Measurements from ENCODE around the gene RRP1B.

The RRP1B gene

DNA sequence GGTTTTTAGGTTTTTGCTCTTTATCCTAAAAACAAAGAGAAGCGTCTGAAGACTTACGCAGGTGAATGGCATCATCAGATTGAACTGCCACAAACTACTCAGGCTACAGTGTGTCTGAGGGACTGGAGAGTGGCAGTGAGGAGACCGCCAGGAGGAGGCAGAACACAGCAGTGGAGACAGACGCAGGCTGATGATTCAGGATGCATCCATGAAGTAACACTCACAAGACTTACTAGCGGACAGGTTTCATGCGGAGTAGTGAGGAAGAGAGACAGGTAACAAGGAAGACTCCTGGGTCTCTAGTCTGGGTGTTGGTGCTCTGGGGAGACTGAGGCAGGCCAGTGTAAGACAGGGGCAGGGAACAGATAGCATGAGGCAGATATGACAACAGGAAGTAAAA, 5.7 kb upstream of the RRP1B start:
- no peak overlapping the region for H3K27ac ChIP-seq (ENCODE audit: low read length)
- H3K4me3 ChIP-seq (ENCODE audit: low read length): no peak overlapping the region
- no peaks in the 10 kb centered on the region for H3K36me3 ChIP-seq (ENCODE audit: control insufficient read depth, insufficient read depth, low read length)
- no peaks in the 10 kb centered on the region for H3K9me3 ChIP-seq (ENCODE audit: control insufficient read depth, insufficient read depth, low read length)
- WGBS (ENCODE audit: insufficient coverage, insufficient read length): no CpG with 5 or more reads among the region's 6 CpGs
- peaks cover 1% of the 10 kb centered on the region; the same call in 1 of the 2 replicates for H3K4me1 ChIP-seq (ENCODE audit: control insufficient read depth, insufficient read depth, low read length)
- DNase-seq (ENCODE audit: low read depth, low spot score): no peak
- no peaks in the 10 kb centered on the region for H3K27me3 ChIP-seq (ENCODE audit: control insufficient read depth, insufficient read depth, low read length)

- Histone ChIP-seq H3K4me1 (ENCODE audit: control insufficient read depth, insufficient read depth, low read length) (peaks cover 1% of the 10 kb centered on the region; the same call in 1 of the 2 replicates), H3K36me3 (ENCODE audit: control insufficient read depth, insufficient read depth, low read length) (no peaks in the 10 kb centered on the region), H3K27ac (ENCODE audit: low read length) (no peak overlapping the region), H3K9me3 (ENCODE audit: control insufficient read depth, insufficient read depth, low read length) (no peaks in the 10 kb centered on the region), H3K27me3 (ENCODE audit: control insufficient read depth, insufficient read depth, low read length) (no peaks in the 10 kb centered on the region), H3K4me3 (ENCODE audit: low read length) (no peak overlapping the region)
- no peak for DNase-seq (ENCODE audit: low read depth, low spot score)
- WGBS (ENCODE audit: insufficient coverage, insufficient read length): no CpG with 5 or more reads among the region's 7 CpGs
These were observed 4.4 kb upstream of the RRP1B start for GRCh38 chr21:43654806-43655489.

GRCh38 chr21:43657355-43658087, 1.8 kb upstream of the RRP1B start:
- WGBS (ENCODE audit: insufficient coverage, insufficient read length): no CpG with 5 or more reads among the region's 46 CpGs
- Histone ChIP-seq H3K27ac (ENCODE audit: low read length) (no peak overlapping the region), H3K27me3 (ENCODE audit: control insufficient read depth, insufficient read depth, low read length) (no peaks in the 10 kb centered on the region), H3K9me3 (ENCODE audit: control insufficient read depth, insufficient read depth, low read length) (no peaks in the 10 kb centered on the region), H3K4me1 (ENCODE audit: control insufficient read depth, insufficient read depth, low read length) (peaks cover 1% of the 10 kb centered on the region; the same call in 1 of the 2 replicates), H3K4me3 (ENCODE audit: low read length) (no peak overlapping the region), H3K36me3 (ENCODE audit: control insufficient read depth, insufficient read depth, low read length) (peaks cover 3% of the 10 kb centered on the region; the same call in 1 of the 2 replicates)
- no peak for DNase-seq (ENCODE audit: low read depth, low spot score)

DNA sequence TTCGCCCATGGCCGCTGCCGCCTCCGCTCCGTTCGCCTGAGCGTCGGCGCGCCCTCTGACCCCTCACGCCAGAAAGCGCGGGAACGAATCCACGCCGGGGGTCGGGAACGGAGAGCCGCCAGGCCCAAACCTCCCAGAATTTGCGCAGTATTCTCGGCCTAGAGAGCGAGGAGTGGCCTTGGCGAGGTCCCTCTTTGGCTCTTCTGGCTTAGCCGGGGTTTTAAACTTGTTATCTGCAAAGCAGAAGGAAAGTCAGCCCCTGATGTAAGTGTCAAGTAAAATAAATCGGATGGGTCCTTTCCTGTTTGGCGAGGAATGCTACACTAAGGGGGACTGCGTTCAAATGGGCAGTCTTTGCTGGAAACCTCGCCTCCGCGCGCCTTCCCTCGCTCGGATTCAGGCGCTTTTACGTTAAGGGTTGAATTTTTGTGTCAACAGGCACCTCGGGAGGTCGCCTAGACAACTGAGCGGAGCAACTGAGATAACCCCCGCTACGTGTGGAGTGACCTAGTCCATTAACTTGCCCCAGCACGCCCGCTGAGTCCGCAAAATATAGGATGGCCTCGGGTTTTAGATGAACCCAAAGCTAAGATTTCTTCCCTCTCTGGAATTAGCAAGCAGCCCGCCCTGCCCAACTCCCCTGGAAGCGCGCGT, 1.1 kb upstream of the RRP1B start:
- Histone ChIP-seq H3K9me3 (ENCODE audit: control insufficient read depth, insufficient read depth, low read length) (no peaks in the 10 kb centered on the region), H3K27me3 (ENCODE audit: control insufficient read depth, insufficient read depth, low read length) (no peaks in the 10 kb centered on the region), H3K4me3 (ENCODE audit: low read length) (no peak overlapping the region), H3K27ac (ENCODE audit: low read length) (no peak overlapping the region), H3K36me3 (ENCODE audit: control insufficient read depth, insufficient read depth, low read length) (peaks cover 5% of the 10 kb centered on the region; the same call in 1 of the 2 replicates), H3K4me1 (ENCODE audit: control insufficient read depth, insufficient read depth, low read length) (peaks cover 1% of the 10 kb centered on the region; the same call in 1 of the 2 replicates)
- no peak for DNase-seq (ENCODE audit: low read depth, low spot score)
- WGBS (ENCODE audit: insufficient coverage, insufficient read length): no CpG with 5 or more reads among the region's 48 CpGs

DNA sequence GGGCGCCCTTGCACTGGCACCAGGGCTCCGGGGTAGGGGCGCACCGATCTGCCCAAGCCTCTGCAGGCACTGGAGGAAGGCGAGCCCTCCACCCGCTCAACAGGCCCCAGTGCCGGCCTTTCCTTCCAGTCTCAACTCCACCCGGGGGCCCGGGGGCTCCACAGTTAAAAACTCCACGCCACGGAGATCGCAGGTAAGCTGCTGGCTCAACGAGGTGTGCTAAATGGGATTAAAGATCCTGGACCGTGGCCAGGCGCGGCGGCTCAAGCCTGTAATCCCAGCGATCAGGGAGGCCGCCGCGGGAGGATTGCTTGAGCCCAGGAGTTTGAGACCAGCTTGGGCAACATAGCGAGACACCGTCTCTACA, 608 bp upstream of the RRP1B start:
- no peaks in the 10 kb centered on the region for H3K9me3 ChIP-seq (ENCODE audit: control insufficient read depth, insufficient read depth, low read length)
- H3K4me1 ChIP-seq (ENCODE audit: control insufficient read depth, insufficient read depth, low read length): peaks cover 1% of the 10 kb centered on the region; the same call in 1 of the 2 replicates
- no peak overlapping the region for H3K27ac ChIP-seq (ENCODE audit: low read length)
- no peak overlapping the region for H3K4me3 ChIP-seq (ENCODE audit: low read length)
- no peaks in the 10 kb centered on the region for H3K27me3 ChIP-seq (ENCODE audit: control insufficient read depth, insufficient read depth, low read length)
- WGBS (ENCODE audit: insufficient coverage, insufficient read length): no CpG with 5 or more reads among the region's 23 CpGs
- H3K36me3 ChIP-seq (ENCODE audit: control insufficient read depth, insufficient read depth, low read length): peaks cover 6% of the 10 kb centered on the region; the same call in 1 of the 2 replicates
- no peak for DNase-seq (ENCODE audit: low read depth, low spot score)

- no peaks in the 10 kb centered on the region for H3K9me3 ChIP-seq (ENCODE audit: control insufficient read depth, insufficient read depth, low read length)
- WGBS (ENCODE audit: insufficient coverage, insufficient read length): no CpG with 5 or more reads among the region's 6 CpGs
- H3K4me1 ChIP-seq (ENCODE audit: control insufficient read depth, insufficient read depth, low read length): peaks cover 1% of the 10 kb centered on the region; the same call in 1 of the 2 replicates
- H3K4me3 ChIP-seq (ENCODE audit: low read length): no peak overlapping the region
- H3K27ac ChIP-seq (ENCODE audit: low read length): no peak overlapping the region
- H3K36me3 ChIP-seq (ENCODE audit: control insufficient read depth, insufficient read depth, low read length): peaks cover 8% of the 10 kb centered on the region; the same call in 1 of the 2 replicates
- H3K27me3 ChIP-seq (ENCODE audit: control insufficient read depth, insufficient read depth, low read length): no peaks in the 10 kb centered on the region
- no peak for DNase-seq (ENCODE audit: low read depth, low spot score)
These were observed 2.9 kb downstream of the RRP1B start for GRCh38 chr21:43662286-43662685.

DNA sequence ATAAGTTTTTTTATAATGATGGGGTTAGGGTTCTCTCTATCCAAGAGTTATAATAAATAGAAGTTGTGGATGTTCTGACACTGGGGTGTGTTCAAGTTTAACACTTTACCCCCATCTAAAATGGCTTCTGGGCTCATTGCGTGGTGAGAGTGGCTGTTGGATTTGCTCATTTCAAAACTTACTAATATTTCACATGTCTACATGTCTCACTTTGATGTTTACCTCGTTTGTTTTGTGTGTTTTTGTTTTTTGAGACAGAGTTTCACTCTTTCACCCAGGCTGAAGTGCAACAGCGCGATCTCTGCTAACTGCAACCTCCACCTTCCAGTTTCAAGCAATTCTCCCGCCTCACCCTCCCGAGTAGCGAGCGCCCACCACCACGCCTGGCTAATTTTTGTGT, 3.7 kb downstream of the RRP1B start:
- WGBS (ENCODE audit: insufficient coverage, insufficient read length): no CpG with 5 or more reads among the region's 9 CpGs
- H3K4me3 ChIP-seq (ENCODE audit: low read length): no peak overlapping the region
- no peaks in the 10 kb centered on the region for H3K27me3 ChIP-seq (ENCODE audit: control insufficient read depth, insufficient read depth, low read length)
- DNase-seq (ENCODE audit: low read depth, low spot score): no peak
- H3K4me1 ChIP-seq (ENCODE audit: control insufficient read depth, insufficient read depth, low read length): no peaks in the 10 kb centered on the region
- no peaks in the 10 kb centered on the region for H3K9me3 ChIP-seq (ENCODE audit: control insufficient read depth, insufficient read depth, low read length)
- H3K36me3 ChIP-seq (ENCODE audit: control insufficient read depth, insufficient read depth, low read length): peaks cover 8% of the 10 kb centered on the region; the same call in 1 of the 2 replicates
- H3K27ac ChIP-seq (ENCODE audit: low read length): no peak overlapping the region

DNA sequence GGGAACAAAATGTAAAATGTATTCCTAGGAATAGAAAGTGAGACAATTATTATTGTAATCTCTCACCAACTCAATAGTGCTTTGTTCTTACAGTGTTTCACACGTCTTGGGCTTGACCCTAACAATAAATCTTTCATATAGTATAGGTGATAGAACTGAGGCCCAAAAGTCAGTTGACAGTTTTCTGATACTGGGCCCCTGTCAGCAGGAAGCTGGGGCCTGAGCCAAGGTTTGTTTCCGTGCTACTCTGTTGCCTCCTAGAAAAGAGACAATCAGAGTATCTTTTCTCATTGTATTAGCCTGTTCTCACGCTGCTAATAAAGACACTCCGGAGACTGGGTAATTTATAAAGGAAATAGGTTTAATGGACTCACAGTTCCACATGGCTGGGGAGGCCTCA, 5.0 kb downstream of the RRP1B start:
- Histone ChIP-seq H3K4me3 (ENCODE audit: low read length) (no peak overlapping the region), H3K9me3 (ENCODE audit: control insufficient read depth, insufficient read depth, low read length) (no peaks in the 10 kb centered on the region), H3K4me1 (ENCODE audit: control insufficient read depth, insufficient read depth, low read length) (no peaks in the 10 kb centered on the region), H3K27me3 (ENCODE audit: control insufficient read depth, insufficient read depth, low read length) (no peaks in the 10 kb centered on the region), H3K27ac (ENCODE audit: low read length) (no peak overlapping the region), H3K36me3 (ENCODE audit: control insufficient read depth, insufficient read depth, low read length) (peaks cover 8% of the 10 kb centered on the region; the same call in 1 of the 2 replicates)
- no peak for DNase-seq (ENCODE audit: low read depth, low spot score)
- no CpG with 5 or more reads among the region's 4 CpGs for WGBS (ENCODE audit: insufficient coverage, insufficient read length)

DNA sequence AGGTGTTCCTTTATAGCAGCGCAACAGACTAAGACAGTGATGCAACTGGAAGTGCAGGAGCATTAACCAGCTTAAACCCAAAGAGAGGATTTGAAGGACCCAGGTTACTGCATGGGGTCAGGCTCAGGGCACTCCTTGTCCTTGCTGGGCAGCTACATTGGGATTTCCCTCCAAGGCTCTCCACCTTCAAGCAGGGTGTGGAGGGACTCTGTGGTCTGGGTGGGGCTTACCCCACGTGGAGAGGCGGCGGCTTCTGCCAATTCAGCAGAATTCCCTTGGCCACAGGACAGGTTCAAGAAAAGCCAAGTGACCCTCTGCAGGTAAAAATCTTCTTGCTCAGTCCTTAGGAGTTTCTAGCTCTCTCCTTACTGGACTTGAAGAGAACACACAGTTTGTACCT, 6.5 kb downstream of the RRP1B start:
- no peaks in the 10 kb centered on the region for H3K4me1 ChIP-seq (ENCODE audit: control insufficient read depth, insufficient read depth, low read length)
- no CpG with 5 or more reads among the region's 4 CpGs for WGBS (ENCODE audit: insufficient coverage, insufficient read length)
- H3K4me3 ChIP-seq (ENCODE audit: low read length): no peak overlapping the region
- no peak for DNase-seq (ENCODE audit: low read depth, low spot score)
- H3K27ac ChIP-seq (ENCODE audit: low read length): no peak overlapping the region
- peaks cover 13% of the 10 kb centered on the region; the same call in 1 of the 2 replicates for H3K36me3 ChIP-seq (ENCODE audit: control insufficient read depth, insufficient read depth, low read length)
- H3K27me3 ChIP-seq (ENCODE audit: control insufficient read depth, insufficient read depth, low read length): no peaks in the 10 kb centered on the region
- H3K9me3 ChIP-seq (ENCODE audit: control insufficient read depth, insufficient read depth, low read length): no peaks in the 10 kb centered on the region

- H3K4me1 ChIP-seq (ENCODE audit: control insufficient read depth, insufficient read depth, low read length): no peaks in the 10 kb centered on the region
- H3K9me3 ChIP-seq (ENCODE audit: control insufficient read depth, insufficient read depth, low read length): no peaks in the 10 kb centered on the region
- no peaks in the 10 kb centered on the region for H3K27me3 ChIP-seq (ENCODE audit: control insufficient read depth, insufficient read depth, low read length)
- DNase-seq (ENCODE audit: low read depth, low spot score): no peak
- no peak overlapping the region for H3K27ac ChIP-seq (ENCODE audit: low read length)
- WGBS (ENCODE audit: insufficient coverage, insufficient read length): no CpG with 5 or more reads among the region's 7 CpGs
- H3K36me3 ChIP-seq (ENCODE audit: control insufficient read depth, insufficient read depth, low read length): peaks cover 13% of the 10 kb centered on the region
- no peak overlapping the region for H3K4me3 ChIP-seq (ENCODE audit: low read length)
These were observed 8.0 kb downstream of the RRP1B start for GRCh38 chr21:43667191-43667904.
